Neural progenitor cell (in vitro differentiated cells): ENCODE data around the gene TEX51. TPM values are rescaled to one million over a fixed set of nuclear protein-coding genes. Genes with fewer than 3 reads are reported as not detected.

Experiments
- DNase-seq: peaks from one replicate; pipeline ENCODE4 v3.0.0-alpha.2; 2016; ENCODE audit warnings: low spot score
- H2AFZ ChIP-seq: fragments of 200-600 bp; sonication (generic); replicated peaks from 2 replicates; pipeline ENCODE4 v1.6.1; 2016; ENCODE audit warnings: antibody characterized with exemption
- H3F3A ChIP-seq: fragments of 200-600 bp; sonication (generic); 2 replicates; pipeline ENCODE4 v1.6.1; 2016; ENCODE audit warnings: antibody characterized with exemption, low read depth
- H3K27ac ChIP-seq: fragments of 200-600 bp; sonication (generic); 2 replicates; pipeline ENCODE4 v1.5.1; 2016; ENCODE audit warnings: mild to moderate bottlenecking
- H3K27me3 ChIP-seq: fragments of 200-600 bp; sonication (generic); 2 replicates; pipeline ENCODE4 v1.6.1; 2016; ENCODE audit warnings: mild to moderate bottlenecking, moderate library complexity
- H3K36me3 ChIP-seq: fragments of 200-600 bp; sonication (generic); 2 replicates; pipeline ENCODE4 v1.5.1; 2016
- H3K4me1 ChIP-seq: fragments of 200-600 bp; sonication (generic); 2 replicates; pipeline ENCODE4 v1.6.1; 2016; ENCODE audit warnings: mixed run types
- H3K4me2 ChIP-seq: fragments of 200-600 bp; sonication (generic); 2 replicates; pipeline ENCODE4 v1.6.1; 2016
- H3K4me3 ChIP-seq: fragments of 200-600 bp; sonication (generic); 2 replicates; pipeline ENCODE4 v1.5.1; 2016
- H3K79me2 ChIP-seq: fragments of 200-600 bp; sonication (generic); 2 replicates; pipeline ENCODE4 v1.6.1; 2016; ENCODE audit warnings: low read depth
- H3K9ac ChIP-seq: fragments of 200-600 bp; sonication (generic); 2 replicates; pipeline ENCODE4 v1.6.1; 2016
- H3K9me3 ChIP-seq: fragments of 200-600 bp; sonication (generic); 2 replicates; pipeline ENCODE4 v1.5.1; 2016; ENCODE audit warnings: low read depth
- H4K20me1 ChIP-seq: fragments of 200-600 bp; sonication (generic); 2 replicates; pipeline ENCODE4 v1.6.1; 2016; ENCODE audit warnings: low read depth
- H3K27ac Mint-ChIP-seq: 3 replicates; pipeline ENCODE4 v1.8.0; 2021; ENCODE audit warnings: mixed read lengths
- H3K27me3 Mint-ChIP-seq: 2 replicates; pipeline ENCODE4 v1.8.0; 2022; ENCODE audit warnings: low read depth, mild to moderate bottlenecking, inconsistent platforms, moderate library complexity, mixed read lengths; ENCODE audit not compliant: insufficient read depth
- H3K36me3 Mint-ChIP-seq: 3 replicates; pipeline ENCODE4 v1.8.0; 2021; ENCODE audit warnings: mixed read lengths
- H3K4me1 Mint-ChIP-seq: 3 replicates; pipeline ENCODE4 v1.8.0; 2021; ENCODE audit warnings: mixed read lengths
- H3K4me3 Mint-ChIP-seq: 3 replicates; pipeline ENCODE4 v1.8.0; 2021; ENCODE audit warnings: mild to moderate bottlenecking, moderate library complexity, mixed read lengths
- H3K9me3 Mint-ChIP-seq: 3 replicates; pipeline ENCODE4 v1.8.0; 2020; ENCODE audit warnings: mixed read lengths
- CTCF ChIP-seq: fragments of 200-600 bp; sonication (generic); IDR thresholded peaks from 2 replicates; pipeline ENCODE4 v1.5.1; 2017; ENCODE audit warnings: antibody characterized with exemption, mild to moderate bottlenecking
- EZH2 ChIP-seq: fragments of 200-600 bp; sonication (generic); IDR thresholded peaks from 2 replicates; pipeline ENCODE4 v1.6.1; 2017; ENCODE audit warnings: antibody characterized with exemption, mild to moderate bottlenecking, moderate library complexity
- EZH2phosphoT487 ChIP-seq: fragments of 200-600 bp; sonication (generic); IDR thresholded peaks from 2 replicates; pipeline ENCODE4 v1.6.1; 2017; ENCODE audit warnings: antibody characterized with exemption
- total RNA-seq: library from RNA; depleted of rRNA; stranded (reverse); fragments of >200 nt; gene quantifications from 2 replicates; pipeline ENCODE4 v1.2.3, GENCODE V29; 2015; ENCODE audit warnings: low replicate concordance

The TEX51 gene
- total RNA-seq, 1 donor from 2014 or later: not detected

GRCh38 chr2:126940331-126940730 is 41.6 kb downstream of the TEX51 start:
- no peak for DNase-seq
- Mint-ChIP-seq H3K27me3 (peaks cover 12% of the 10 kb centered on the region), H3K27ac (no peak overlapping the region), H3K4me3 (no peak overlapping the region), H3K4me1 (peaks cover 4% of the 10 kb centered on the region), H3K9me3 (peaks cover 16% of the 10 kb centered on the region), H3K36me3 (no peaks in the 10 kb centered on the region)
- Histone ChIP-seq H3K79me2 (no peaks in the 10 kb centered on the region), H3K27me3 (peaks cover 52% of the 10 kb centered on the region), H3K4me1 (peaks cover 5% of the 10 kb centered on the region), H3F3A (peaks cover 7% of the 10 kb centered on the region), H3K9me3 (no peaks in the 10 kb centered on the region), H3K4me2 (no peak overlapping the region), H3K9ac (no peak overlapping the region), H3K4me3 (no peak overlapping the region), H2AFZ (no peak overlapping the region), H4K20me1 (no peaks in the 10 kb centered on the region), H3K36me3 (no peaks in the 10 kb centered on the region), H3K27ac (no peak overlapping the region)
- TF ChIP-seq CTCF (no peak), EZH2 (no peak)

- H3K79me2 ChIP-seq: no peaks in the 10 kb centered on the region
- Mint-ChIP-seq H3K4me3 (no peak overlapping the region), H3K27ac (no peak overlapping the region), H3K27me3 (peaks cover 12% of the 10 kb centered on the region), H3K36me3 (no peaks in the 10 kb centered on the region), H3K4me1 (peaks cover 6% of the 10 kb centered on the region), H3K9me3 (peaks cover 16% of the 10 kb centered on the region)
- H4K20me1 ChIP-seq: no peaks in the 10 kb centered on the region
- no peak overlapping the region for H3K9ac ChIP-seq
- TF ChIP-seq EZH2phosphoT487 (no peak), CTCF (no peak), EZH2 (no peak)
- peaks cover 7% of the 10 kb centered on the region for H3F3A ChIP-seq
- H3K36me3 ChIP-seq: no peaks in the 10 kb centered on the region
- H3K4me3 ChIP-seq: no peak overlapping the region
- H3K9me3 ChIP-seq: no peaks in the 10 kb centered on the region
- no peak overlapping the region for H3K27ac ChIP-seq
- no peak for DNase-seq
- peaks cover 54% of the 10 kb centered on the region for H3K27me3 ChIP-seq
- no peak overlapping the region for H2AFZ ChIP-seq
- peak overlapping the region; percentile 31 for H3K4me2 ChIP-seq
- H3K4me1 ChIP-seq: peaks cover 5% of the 10 kb centered on the region
Observed at GRCh38 chr2:126942427-126943203, 43.9 kb downstream of the TEX51 start.

GRCh38 chr2:126943612-126944348 is 45.1 kb downstream of the TEX51 start:
- Histone ChIP-seq H3K36me3 (no peaks in the 10 kb centered on the region), H3K4me1 (peaks cover 5% of the 10 kb centered on the region), H2AFZ (no peak overlapping the region), H4K20me1 (no peaks in the 10 kb centered on the region), H3K9me3 (no peaks in the 10 kb centered on the region), H3F3A (peaks cover 7% of the 10 kb centered on the region), H3K79me2 (no peaks in the 10 kb centered on the region), H3K4me3 (no peak overlapping the region), H3K27ac (no peak overlapping the region), H3K27me3 (peaks cover 45% of the 10 kb centered on the region), H3K4me2 (no peak overlapping the region), H3K9ac (no peak overlapping the region)
- H3K4me1 Mint-ChIP-seq: peaks cover 6% of the 10 kb centered on the region
- H3K27me3 Mint-ChIP-seq: peaks cover 17% of the 10 kb centered on the region
- H3K27ac Mint-ChIP-seq: no peak overlapping the region
- H3K36me3 Mint-ChIP-seq: no peaks in the 10 kb centered on the region
- peaks cover 16% of the 10 kb centered on the region for H3K9me3 Mint-ChIP-seq
- DNase-seq: no peak
- no peak for TF ChIP-seq CTCF
- TF ChIP-seq EZH2phosphoT487: no peak
- TF ChIP-seq EZH2: no peak
- no peak overlapping the region for H3K4me3 Mint-ChIP-seq
